Smooth muscle cell of the pulmonary artery (primary cell): ENCODE measurements around the gene S100PBP. TPM values are rescaled to one million over a fixed set of nuclear protein-coding genes. Genes with fewer than 3 reads are reported as not detected.

Source experiments
- total RNA-seq: library from RNA; depleted of rRNA; stranded (reverse); fragments of >200 nt; gene quantifications from 2 replicates; pipeline ENCODE4 v1.2.3, GENCODE V29; 2014

Gene S100PBP
- total RNA-seq = 28.3 and 31.2 TPM in 2 replicates

GRCh38 chr1:32817159-32817814 is at the start of gene S100PBP, which contains the start of gene YARS1:
TSS of gene S100PBP (plus strand) at chr1:32817653. CDS start at chr1:32826100, 8,447 bp downstream.
TSS of gene YARS1 (minus strand) at chr1:32817358. CDS start at chr1:32817244, 114 bp downstream.

GRCh38 chr1:32870615-32871363 is 53.3 kb downstream of the S100PBP start, which contains the start of gene FNDC5:
TSS of gene FNDC5 (minus strand) at chr1:32870912.

GRCh38 chr1:32886004-32886827 is 68.8 kb downstream of the S100PBP start, which contains the start of gene HPCA:
TSS of gene HPCA (plus strand) at chr1:32886491. CDS start at chr1:32888899, 2,408 bp downstream.

GRCh38 chr1:32900956-32901822 is 83.7 kb downstream of the S100PBP start, which contains the start of gene TMEM54:
TSS of gene TMEM54 (minus strand) at chr1:32901389. CDS start at chr1:32901238, 151 bp downstream.

Other genes with a start within 250 kb of the S100PBP start
- 26.8 and 30.1 TPM in 2 replicates for gene ZBTB8OS, start 167.1 kb upstream of the S100PBP start, total RNA-seq
- 84.4 and 90.1 TPM in 2 replicates for gene RBBP4, start 166.4 kb upstream of the S100PBP start, total RNA-seq
- gene SYNC, start 114.9 kb upstream of the S100PBP start, total RNA-seq = 44.2 and 97.6 TPM in 2 replicates
- gene YARS1, start 295 bp upstream of the S100PBP start, total RNA-seq = 94.4 and 139 TPM in 2 replicates
- 1.2 and 1.4 TPM in 2 replicates for gene FNDC5, start 53.3 kb downstream of the S100PBP start, total RNA-seq
- gene HPCA, start 68.8 kb downstream of the S100PBP start, total RNA-seq = not detected in 2 replicates
- gene TMEM54, start 83.7 kb downstream of the S100PBP start, total RNA-seq = 30.8 and 49.7 TPM in 2 replicates
- 9.4 and 17.2 TPM in 2 replicates for gene RNF19B, start 147.2 kb downstream of the S100PBP start, total RNA-seq
- gene AK2, start 219.2 kb downstream of the S100PBP start, total RNA-seq = 73.6 and 91.1 TPM in 2 replicates